HCT116 (cell line): ENCODE data around the gene PCDHGC4.

Experiments used
- CTCF ChIP-seq, 3 experiments: fragments of 200-600 bp in 1 of 3; sonication (generic) in 1 of 3; IDR thresholded peaks in 2 of 3; conservative IDR thresholded peaks in 1 of 3; 2 replicates each; pipeline ENCODE4 v1.5.1; 2012 to 2017; ENCODE audit warnings: low read depth in 2 of 3, low read length in 2 of 3, antibody characterized with exemption in 1 of 3, borderline replicate concordance in 1 of 3, control low read depth in 1 of 3, mild to moderate bottlenecking in 1 of 3, mixed read lengths in 1 of 3, mixed run types in 1 of 3, moderate library complexity in 1 of 3; ENCODE audit not compliant: insufficient read depth in 1 of 3
- EGR1 ChIP-seq: IDR thresholded peaks from 2 replicates; pipeline ENCODE4 v1.6.1; 2012; ENCODE audit warnings: low read depth
- POLR2AphosphoS5 ChIP-seq: IDR thresholded peaks from 2 replicates; pipeline ENCODE4 v1.6.1; 2011; ENCODE audit warnings: mild to moderate bottlenecking, low read depth, low read length, moderate library complexity
- RAD21 ChIP-seq: IDR thresholded peaks from 2 replicates; pipeline ENCODE4 v1.6.1; 2012; ENCODE audit warnings: low read depth, mild to moderate bottlenecking
- REST ChIP-seq: IDR thresholded peaks from 2 replicates; pipeline ENCODE4 v1.6.1; 2012; ENCODE audit warnings: low read depth

- no peak for TF ChIP-seq REST
- TF ChIP-seq RAD21 = no peak
- TF ChIP-seq EGR1 = no peak
- no peak for TF ChIP-seq POLR2AphosphoS5
- TF ChIP-seq CTCF (IDR thresholded peaks at IDR 0.05 in 2 of 3, conservative IDR thresholded peaks at IDR 0.05 in 1 of 3; ENCODE audit: borderline replicate concordance in 1 of 3, insufficient read depth in 1 of 3, low read depth in 2 of 3, low read length in 2 of 3) = no peak
Measured at GRCh38 chr5:141514330-141515133, 29.7 kb downstream of the PCDHGC4 start.
